Mesenchymal stem cell (in vitro differentiated cells and primary cell): Measurements from ENCODE around the gene TRDN.

Source experiments
- DNase-seq: peaks from one replicate; pipeline ENCODE4 v3.0.0-alpha.2; 2013
- H2AFZ ChIP-seq: one replicate; pipeline ENCODE4 v1.6.1; 2013; ENCODE audit warnings: low read depth, mild to moderate bottlenecking, control low read depth, inconsistent platforms, low read length, moderate library complexity
- H2AK5ac ChIP-seq: 2 replicates; pipeline ENCODE4 v1.6.1; 2013; ENCODE audit warnings: low read length, moderate library complexity, mild to moderate bottlenecking, inconsistent platforms; ENCODE audit not compliant: severe bottlenecking
- H2BK120ac ChIP-seq: one replicate; pipeline ENCODE4 v1.6.1; 2013; ENCODE audit warnings: low read depth, mild to moderate bottlenecking, inconsistent platforms, low read length, moderate library complexity
- H2BK12ac ChIP-seq, 2 experiments: one replicate each; pipeline ENCODE4 v1.6.1; 2013; ENCODE audit warnings: inconsistent platforms in 2 of 2, low read length in 2 of 2, mild to moderate bottlenecking in 2 of 2, moderate library complexity in 2 of 2, control low read depth in 1 of 2
- H2BK15ac ChIP-seq: one replicate; pipeline ENCODE4 v1.6.1; 2013; ENCODE audit warnings: mild to moderate bottlenecking, low read depth, inconsistent platforms; ENCODE audit not compliant: poor library complexity, severe bottlenecking
- H2BK5ac ChIP-seq: 2 replicates; pipeline ENCODE4 v1.6.1; 2013; ENCODE audit warnings: low read depth, mild to moderate bottlenecking, low read length, control low read depth, inconsistent platforms; ENCODE audit not compliant: poor library complexity, severe bottlenecking
- H3K14ac ChIP-seq, 2 experiments: one replicate each; pipeline ENCODE4 v1.6.1; 2013; ENCODE audit warnings: inconsistent platforms in 2 of 2, low read length in 2 of 2, control low read depth in 1 of 2, mild to moderate bottlenecking in 1 of 2, moderate library complexity in 1 of 2
- H3K18ac ChIP-seq, 2 experiments: one replicate each; pipeline ENCODE4 v1.6.1; 2013; ENCODE audit warnings: inconsistent platforms in 2 of 2, low read length in 2 of 2, control low read depth in 1 of 2, low read depth in 1 of 2, mild to moderate bottlenecking in 1 of 2
- H3K23ac ChIP-seq, 2 experiments: one replicate each; pipeline ENCODE4 v1.6.1; 2013; ENCODE audit warnings: inconsistent platforms in 2 of 2, low read length in 2 of 2, mild to moderate bottlenecking in 2 of 2, moderate library complexity in 2 of 2, control low read depth in 1 of 2
- H3K27ac ChIP-seq: 2 replicates; pipeline ENCODE4 v1.5.1; 2013; ENCODE audit warnings: mild to moderate bottlenecking, moderate library complexity, low read length, control low read depth, inconsistent platforms; ENCODE audit not compliant: poor library complexity, severe bottlenecking
- H3K27me3 ChIP-seq, 2 experiments: 2 replicates each; pipeline versions ENCODE4 v1.6.1 to v1.7.0; 2013; ENCODE audit warnings: low read length in 2 of 2, mild to moderate bottlenecking in 2 of 2, moderate library complexity in 2 of 2, control low read depth in 1 of 2, inconsistent platforms in 1 of 2; ENCODE audit not compliant: control insufficient read depth in 1 of 2, insufficient read depth in 1 of 2
- H3K36me3 ChIP-seq, 2 experiments: 2 replicates each; pipeline versions ENCODE4 v1.6.1 to v1.7.0; 2013; ENCODE audit warnings: low read length in 2 of 2, control low read depth in 1 of 2, inconsistent platforms in 1 of 2, low read depth in 1 of 2, mild to moderate bottlenecking in 1 of 2; ENCODE audit not compliant: insufficient read depth in 2 of 2, control insufficient read depth in 1 of 2
- H3K4ac ChIP-seq, 2 experiments: one replicate each; pipeline ENCODE4 v1.6.1; 2013; ENCODE audit warnings: inconsistent platforms in 2 of 2, low read length in 2 of 2, mild to moderate bottlenecking in 2 of 2, moderate library complexity in 2 of 2, control low read depth in 1 of 2, low read depth in 1 of 2
- H3K4me1 ChIP-seq: 2 replicates; pipeline ENCODE4 v1.6.1; 2013; ENCODE audit warnings: low read depth, low read length, control low read depth; ENCODE audit not compliant: control insufficient read depth, insufficient read depth
- H3K4me2 ChIP-seq: 2 replicates; pipeline ENCODE4 v1.6.1; 2013; ENCODE audit warnings: low read length, mild to moderate bottlenecking, inconsistent platforms; ENCODE audit not compliant: poor library complexity, severe bottlenecking
- H3K4me3 ChIP-seq, 2 experiments: 2 replicates each; pipeline versions ENCODE4 v1.5.1 to v1.7.0; 2013; ENCODE audit warnings: low read length in 2 of 2, mild to moderate bottlenecking in 2 of 2, control low read depth in 1 of 2, low read depth in 1 of 2; ENCODE audit not compliant: insufficient read depth in 1 of 2
- H3K79me1 ChIP-seq: replicated peaks from 2 replicates; pipeline ENCODE4 v1.6.1; 2013; ENCODE audit warnings: mild to moderate bottlenecking, control low read depth, low read length, inconsistent platforms; ENCODE audit not compliant: poor library complexity, severe bottlenecking
- H3K9ac ChIP-seq: 2 replicates; pipeline ENCODE4 v1.7.0; 2013; ENCODE audit warnings: mild to moderate bottlenecking, low read length, moderate library complexity
- H3K9me3 ChIP-seq: 2 replicates; pipeline ENCODE4 v1.7.0; 2013; ENCODE audit warnings: mild to moderate bottlenecking, low read length; ENCODE audit not compliant: control insufficient read depth
- H4K8ac ChIP-seq: one replicate; pipeline ENCODE4 v1.6.1; 2013; ENCODE audit warnings: inconsistent platforms, mild to moderate bottlenecking, low read length, moderate library complexity
- H4K91ac ChIP-seq: one replicate; pipeline ENCODE4 v1.6.1; 2013; ENCODE audit warnings: mild to moderate bottlenecking, low read length, inconsistent platforms
- WGBS: methylation state at CpG from one replicate; pipeline ENCODE4 v1.1.7; 2013; ENCODE audit warnings: mixed read lengths; 5-methylcytosine and 5-hydroxymethylcytosine counted together

TRDN gene

DNA sequence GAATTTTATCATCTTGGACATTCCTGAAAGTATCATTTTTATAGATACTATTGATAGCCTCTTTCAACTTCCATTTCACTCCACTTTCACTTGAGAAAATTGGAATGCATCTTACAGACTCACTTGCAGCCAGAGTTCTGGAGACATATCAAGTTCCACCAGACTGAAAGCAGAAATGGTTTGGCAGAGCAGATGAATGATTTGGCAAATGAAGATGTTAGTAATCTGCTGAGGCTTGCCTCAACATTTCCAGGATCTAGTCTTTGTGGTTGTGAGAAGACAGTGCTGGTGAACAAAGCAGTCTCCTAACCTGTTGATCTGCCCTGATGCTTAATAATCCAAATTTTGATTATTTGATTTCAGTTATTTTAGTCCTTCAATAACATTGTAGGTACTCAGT, 202.6 kb downstream of the TRDN start:
- no peak overlapping the region for H3K23ac ChIP-seq
- no peak overlapping the region for H3K27ac ChIP-seq
- no peak for DNase-seq
- no peak overlapping the region for H3K18ac ChIP-seq
- H3K9me3 ChIP-seq, result no peaks in the 10 kb centered on the region
- H4K91ac ChIP-seq, result no peak overlapping the region
- no peaks in the 10 kb centered on the region for H3K27me3 ChIP-seq
- no peak overlapping the region for H2BK15ac ChIP-seq
- H3K4me3 ChIP-seq, result no peak overlapping the region
- H3K79me1 ChIP-seq, result no peaks in the 10 kb centered on the region
- no peak overlapping the region for H3K4ac ChIP-seq
- H3K9ac ChIP-seq, result no peak overlapping the region
- H3K14ac ChIP-seq, result no peak overlapping the region
- no peak overlapping the region for H2AK5ac ChIP-seq
- no peaks in the 10 kb centered on the region for H3K4me1 ChIP-seq
- H3K4me2 ChIP-seq, result no peak overlapping the region
- no peak overlapping the region for H2BK5ac ChIP-seq
- no peak overlapping the region for H2AFZ ChIP-seq
- H3K36me3 ChIP-seq, result no peaks in the 10 kb centered on the region
- H4K8ac ChIP-seq, result no peak overlapping the region
- no peak overlapping the region for H2BK120ac ChIP-seq
- H2BK12ac ChIP-seq, result no peak overlapping the region

GRCh38 chr6:123430970-123431369, 205.8 kb downstream of the TRDN start:
- Histone ChIP-seq H3K4me2 (no peak overlapping the region), H2AK5ac (no peak overlapping the region), H3K79me1 (no peaks in the 10 kb centered on the region), H3K27me3 (no peaks in the 10 kb centered on the region), H2AFZ (no peak overlapping the region), H4K91ac (no peak overlapping the region), H2BK5ac (no peak overlapping the region), H3K27ac (no peak overlapping the region), H3K9me3 (no peaks in the 10 kb centered on the region), H3K4me3 (no peak overlapping the region), H3K18ac (no peak overlapping the region), H3K36me3 (no peaks in the 10 kb centered on the region), H3K9ac (no peak overlapping the region), H2BK15ac (no peak overlapping the region), H4K8ac (no peak overlapping the region), H3K14ac (no peak overlapping the region), H3K4ac (no peak overlapping the region), H2BK12ac (no peak overlapping the region), H2BK120ac (no peak overlapping the region), H3K23ac (no peak overlapping the region), H3K4me1 (no peaks in the 10 kb centered on the region)
- no peak for DNase-seq
- 11% methylated on average over 3 of the region's 3 CpGs for WGBS

DNA sequence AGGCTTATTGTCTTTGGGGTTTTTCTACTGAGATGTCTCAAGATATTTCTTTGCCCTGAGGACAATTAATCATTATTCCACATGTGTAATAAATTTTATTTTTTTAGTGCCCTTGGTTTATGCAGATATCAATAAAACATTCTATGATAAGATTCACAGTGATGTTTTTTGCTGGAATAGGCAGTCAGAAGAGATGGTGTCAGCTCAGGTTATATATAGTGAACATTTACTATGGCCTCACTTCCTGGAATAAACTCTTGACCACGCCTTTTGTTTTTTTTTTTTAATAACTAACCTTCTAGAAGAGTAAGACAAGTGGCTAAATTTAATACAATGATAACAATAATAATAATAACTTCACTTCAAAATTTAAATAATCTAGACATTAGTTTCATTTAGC, 209.7 kb downstream of the TRDN start:
- Histone ChIP-seq H3K4me3 (no peak overlapping the region), H2AFZ (no peak overlapping the region), H3K14ac (no peak overlapping the region), H2BK12ac (no peak overlapping the region), H3K4me2 (no peak overlapping the region), H3K9me3 (no peaks in the 10 kb centered on the region), H4K8ac (no peak overlapping the region), H3K23ac (no peak overlapping the region), H3K9ac (no peak overlapping the region), H3K27me3 (no peaks in the 10 kb centered on the region), H2BK5ac (no peak overlapping the region), H2AK5ac (no peak overlapping the region), H2BK120ac (no peak overlapping the region), H3K36me3 (no peaks in the 10 kb centered on the region), H2BK15ac (no peak overlapping the region), H3K4ac (no peak overlapping the region), H3K27ac (no peak overlapping the region), H3K4me1 (no peaks in the 10 kb centered on the region), H3K18ac (no peak overlapping the region), H4K91ac (no peak overlapping the region), H3K79me1 (no peaks in the 10 kb centered on the region)
- no peak for DNase-seq
- WGBS, result no CpG with 5 or more reads among the region's 1 CpG

DNA sequence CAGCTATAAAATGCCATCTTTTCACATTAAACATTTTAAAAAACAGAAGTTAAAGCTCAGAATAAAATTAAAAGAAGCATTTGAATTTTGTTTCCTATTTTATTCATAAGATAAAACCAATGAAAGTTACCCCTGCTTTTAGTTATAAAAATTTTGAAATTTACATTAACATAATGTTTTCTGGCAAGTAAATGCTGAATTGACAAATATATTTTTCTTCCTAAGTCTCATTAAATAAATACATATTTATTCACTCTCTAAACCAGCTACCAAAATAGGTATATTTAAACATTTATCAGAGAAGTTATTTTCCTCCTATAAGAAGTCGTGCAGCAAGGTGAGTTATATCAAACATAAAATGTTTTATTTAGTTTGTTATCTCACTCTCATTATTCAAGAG, 213.6 kb downstream of the TRDN start:
- no peak overlapping the region for H2BK5ac ChIP-seq
- no peak overlapping the region for H3K4me2 ChIP-seq
- WGBS, result no CpG with 5 or more reads among the region's 1 CpG
- H3K9ac ChIP-seq, result no peak overlapping the region
- H3K36me3 ChIP-seq, result no peaks in the 10 kb centered on the region
- H3K27me3 ChIP-seq, result peaks cover 0 to under 1% of the 10 kb centered on the region in 2 experiments
- H3K9me3 ChIP-seq, result no peaks in the 10 kb centered on the region
- no peaks in the 10 kb centered on the region for H3K4me1 ChIP-seq
- H3K4ac ChIP-seq, result no peak overlapping the region
- no peaks in the 10 kb centered on the region for H3K79me1 ChIP-seq
- no peak overlapping the region for H3K14ac ChIP-seq
- no peak overlapping the region for H3K18ac ChIP-seq
- H2BK120ac ChIP-seq, result no peak overlapping the region
- no peak overlapping the region for H4K8ac ChIP-seq
- H3K23ac ChIP-seq, result no peak overlapping the region
- no peak for DNase-seq
- H2AFZ ChIP-seq, result no peak overlapping the region
- no peak overlapping the region for H3K4me3 ChIP-seq
- no peak overlapping the region for H2BK15ac ChIP-seq
- no peak overlapping the region for H2BK12ac ChIP-seq
- no peak overlapping the region for H2AK5ac ChIP-seq
- H3K27ac ChIP-seq, result no peak overlapping the region
- H4K91ac ChIP-seq, result no peak overlapping the region
